Measurements from ENCODE around the gene HAND2.

Gene HAND2

DNA sequence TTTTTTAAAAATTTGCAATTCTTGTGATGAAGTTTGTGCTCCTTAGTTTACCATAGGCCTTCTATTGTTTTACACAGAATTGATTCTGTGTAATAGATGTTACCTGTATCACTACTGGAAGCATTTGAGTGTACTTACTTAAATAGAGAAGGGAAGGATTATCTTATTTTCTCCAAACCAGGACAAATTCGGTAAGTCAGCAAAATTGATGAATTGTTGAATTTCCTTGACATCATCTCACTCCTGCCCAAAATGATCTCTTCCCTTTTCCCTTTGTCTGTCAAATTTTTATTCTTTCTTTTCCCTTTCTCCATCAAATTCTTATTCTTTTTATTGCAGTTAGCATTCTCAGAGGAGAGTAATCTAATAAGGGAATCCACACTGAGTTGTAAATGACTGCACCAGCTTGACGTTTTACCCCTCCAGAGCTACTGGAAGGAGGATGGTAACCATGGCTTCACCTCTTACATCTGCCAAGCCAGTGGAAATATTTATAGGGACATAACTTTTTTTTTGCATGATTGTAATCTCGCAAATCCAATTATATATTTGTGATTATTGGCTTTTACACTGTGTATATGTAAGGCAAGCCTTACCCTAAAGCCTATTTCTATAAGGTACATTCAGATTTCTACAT, 42.6 kb upstream of the HAND2 start:
- in situ Hi-C loops (cut with HindIII; ENCODE audit: low sequenced_read_pairs) = no loop called here
- DNase-seq (ENCODE audit: low read depth, low spot score) = no peak
- TF ChIP-seq, protein P1, sequence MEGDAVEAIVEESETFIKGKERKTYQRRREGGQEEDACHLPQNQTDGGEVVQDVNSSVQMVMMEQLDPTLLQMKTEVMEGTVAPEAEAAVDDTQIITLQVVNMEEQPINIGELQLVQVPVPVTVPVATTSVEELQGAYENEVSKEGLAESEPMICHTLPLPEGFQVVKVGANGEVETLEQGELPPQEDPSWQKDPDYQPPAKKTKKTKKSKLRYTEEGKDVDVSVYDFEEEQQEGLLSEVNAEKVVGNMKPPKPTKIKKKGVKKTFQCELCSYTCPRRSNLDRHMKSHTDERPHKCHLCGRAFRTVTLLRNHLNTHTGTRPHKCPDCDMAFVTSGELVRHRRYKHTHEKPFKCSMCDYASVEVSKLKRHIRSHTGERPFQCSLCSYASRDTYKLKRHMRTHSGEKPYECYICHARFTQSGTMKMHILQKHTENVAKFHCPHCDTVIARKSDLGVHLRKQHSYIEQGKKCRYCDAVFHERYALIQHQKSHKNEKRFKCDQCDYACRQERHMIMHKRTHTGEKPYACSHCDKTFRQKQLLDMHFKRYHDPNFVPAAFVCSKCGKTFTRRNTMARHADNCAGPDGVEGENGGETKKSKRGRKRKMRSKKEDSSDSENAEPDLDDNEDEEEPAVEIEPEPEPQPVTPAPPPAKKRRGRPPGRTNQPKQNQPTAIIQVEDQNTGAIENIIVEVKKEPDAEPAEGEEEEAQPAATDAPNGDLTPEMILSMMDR (IDR thresholded peaks at IDR 0.05; ENCODE audit: low read depth, low read length) = no peak
- H3K4me3 ChIP-seq (ENCODE audit: low read depth, low read length) = no peak overlapping the region

DNA sequence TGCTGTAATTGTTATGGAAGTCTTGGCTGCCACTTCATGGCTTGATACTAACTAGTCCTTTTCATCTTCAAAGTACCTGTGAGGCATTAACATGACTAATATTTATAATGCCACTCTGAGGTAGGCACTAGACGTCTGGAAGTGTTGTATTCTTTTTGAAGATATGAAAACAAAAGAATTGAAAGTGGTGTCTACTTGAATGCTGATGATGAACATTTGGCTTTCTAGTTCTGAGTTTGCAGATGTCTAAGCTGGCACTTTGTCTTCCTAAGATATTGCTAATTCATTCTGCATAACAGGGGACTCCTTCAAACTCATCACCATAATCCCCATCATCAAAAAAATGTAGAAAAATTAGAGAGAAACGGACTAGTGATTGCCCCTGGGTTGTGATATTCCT, 41.6 kb upstream of the HAND2 start:
- in situ Hi-C loops (cut with HindIII; ENCODE audit: low sequenced_read_pairs) = no loop called here
- no peak overlapping the region for H3K4me3 ChIP-seq (ENCODE audit: low read depth, low read length)
- no peak for DNase-seq (ENCODE audit: low read depth, low spot score)
- TF ChIP-seq, protein P1 (IDR thresholded peaks at IDR 0.05; ENCODE audit: low read depth, low read length) = no peak

DNA sequence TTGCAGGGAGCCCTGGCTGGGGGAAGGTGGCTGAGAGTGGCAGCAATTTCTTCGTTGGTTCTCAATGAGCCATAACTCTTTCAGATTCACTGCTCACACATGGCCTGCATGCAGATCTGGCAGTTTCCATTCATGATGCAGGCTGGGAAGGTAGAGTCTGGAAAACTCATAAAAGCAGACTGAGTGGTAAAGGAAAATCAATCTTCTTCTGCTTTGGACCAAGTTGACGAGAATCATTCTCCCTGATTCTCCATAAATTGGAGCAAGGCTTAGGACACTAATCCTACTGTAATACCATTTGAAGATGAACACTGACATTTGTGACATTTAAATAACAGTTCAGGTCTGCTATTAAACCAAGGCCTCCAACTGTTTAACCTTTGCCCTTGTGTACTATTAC, 35.3 kb upstream of the HAND2 start:
- no peak for DNase-seq (ENCODE audit: low read depth, low spot score)
- in situ Hi-C loops (cut with HindIII; ENCODE audit: low sequenced_read_pairs) = no loop called here
- TF ChIP-seq, protein P1 (IDR thresholded peaks at IDR 0.05; ENCODE audit: low read depth, low read length) = no peak
- no peak overlapping the region for H3K4me3 ChIP-seq (ENCODE audit: low read depth, low read length)

DNA sequence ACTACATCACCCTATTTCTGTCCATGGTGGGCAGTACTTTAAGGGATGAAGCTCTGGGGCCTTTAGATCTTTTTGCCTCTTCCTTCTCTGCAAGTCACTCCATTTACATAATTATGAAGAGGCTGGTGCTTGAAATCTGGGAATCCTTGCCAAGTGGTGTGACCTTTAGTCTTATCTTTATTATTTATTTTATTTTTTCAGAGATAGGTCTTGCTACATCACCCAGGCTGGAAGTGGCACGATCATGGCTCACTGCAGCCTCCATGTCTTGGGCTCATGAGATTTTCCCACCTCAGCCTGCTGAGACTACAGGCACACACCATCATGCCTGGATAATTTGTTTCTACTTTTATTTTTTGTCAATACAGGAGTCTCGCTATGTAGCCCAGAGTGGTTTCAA, 34.4 kb upstream of the HAND2 start:
- in situ Hi-C loops (cut with HindIII; ENCODE audit: low sequenced_read_pairs) = no loop called here
- no peak overlapping the region for H3K4me3 ChIP-seq (ENCODE audit: low read depth, low read length)
- no peak for DNase-seq (ENCODE audit: low read depth, low spot score)
- TF ChIP-seq, protein P1 (IDR thresholded peaks at IDR 0.05; ENCODE audit: low read depth, low read length) = no peak

DNA sequence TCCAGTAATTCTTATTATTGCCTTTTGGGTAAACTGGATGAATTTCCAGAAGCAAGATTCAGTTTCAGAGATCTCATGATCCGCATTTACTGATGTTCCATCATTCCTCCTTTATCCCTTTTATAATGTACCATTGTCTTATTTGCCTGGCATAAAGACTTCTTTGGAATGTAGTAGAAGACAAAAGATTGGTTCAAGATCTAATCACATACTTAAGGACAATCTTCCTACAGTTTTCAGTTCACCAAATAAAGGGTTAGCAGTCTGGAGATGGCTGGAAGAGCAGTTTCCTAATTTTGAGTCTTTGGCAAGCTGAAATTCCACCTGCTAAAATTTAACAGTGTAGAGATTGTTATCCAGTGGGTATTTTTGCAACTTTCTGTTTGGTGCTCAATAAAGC, 30.9 kb upstream of the HAND2 start:
- no peak overlapping the region for H3K4me3 ChIP-seq (ENCODE audit: low read depth, low read length)
- TF ChIP-seq, protein P1 (IDR thresholded peaks at IDR 0.05; ENCODE audit: low read depth, low read length) = no peak
- DNase-seq (ENCODE audit: low read depth, low spot score) = no peak
- in situ Hi-C loops (cut with HindIII; ENCODE audit: low sequenced_read_pairs) = no loop called here

DNA sequence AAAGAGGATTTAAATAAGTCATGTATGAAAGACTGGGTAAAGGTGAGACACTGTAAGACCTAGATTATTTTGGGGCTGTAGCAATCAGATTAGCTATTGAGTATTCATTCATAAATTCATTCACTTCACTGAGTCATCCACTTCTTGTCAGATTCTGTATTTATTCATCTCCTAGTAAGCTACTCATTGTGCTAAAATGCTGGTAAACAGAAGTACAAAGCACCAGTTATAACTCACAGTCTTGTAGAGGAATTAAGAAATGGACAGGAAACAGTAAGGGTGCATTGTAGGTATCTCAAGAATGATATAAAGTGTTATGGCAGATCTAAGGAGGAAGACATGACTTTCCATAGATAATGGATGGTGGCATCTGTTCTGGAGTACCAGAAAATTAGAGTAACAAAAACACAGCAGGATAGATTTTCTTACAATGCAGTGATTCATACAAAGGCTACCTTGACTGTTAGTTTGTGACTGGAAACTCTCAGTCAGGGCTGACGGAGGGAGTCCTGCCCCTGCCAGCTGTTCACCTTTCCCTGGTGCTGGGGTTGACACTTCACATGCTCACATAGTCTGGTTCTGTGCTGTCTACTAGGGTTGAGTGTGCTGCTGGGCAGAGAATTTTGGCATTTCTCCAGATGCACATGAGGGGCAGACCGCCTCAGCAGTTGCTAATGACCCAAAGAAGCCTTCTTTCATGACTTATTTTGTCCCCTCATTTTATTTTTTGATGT, 26.5 kb upstream of the HAND2 start:
- in situ Hi-C loops (cut with HindIII; ENCODE audit: low sequenced_read_pairs) = no loop called here
- TF ChIP-seq, protein P1 (IDR thresholded peaks at IDR 0.05; ENCODE audit: low read depth, low read length) = no peak
- H3K4me3 ChIP-seq (ENCODE audit: low read depth, low read length) = no peak overlapping the region
- no peak for DNase-seq (ENCODE audit: low read depth, low spot score)
